Measurements from ENCODE around the gene LSM2. TPM values are rescaled to one million over a fixed set of nuclear protein-coding genes. Genes with fewer than 3 reads are reported as not detected.
"Not testable (repeated sequence)": the region's sequence is repeated elsewhere in the genome, so short reads cannot be mapped to it uniquely, and the experiment has no call there.

LSM2 gene
- total RNA-seq, 2 donors from 2014 or later, result 106 to 119 TPM

DNA sequence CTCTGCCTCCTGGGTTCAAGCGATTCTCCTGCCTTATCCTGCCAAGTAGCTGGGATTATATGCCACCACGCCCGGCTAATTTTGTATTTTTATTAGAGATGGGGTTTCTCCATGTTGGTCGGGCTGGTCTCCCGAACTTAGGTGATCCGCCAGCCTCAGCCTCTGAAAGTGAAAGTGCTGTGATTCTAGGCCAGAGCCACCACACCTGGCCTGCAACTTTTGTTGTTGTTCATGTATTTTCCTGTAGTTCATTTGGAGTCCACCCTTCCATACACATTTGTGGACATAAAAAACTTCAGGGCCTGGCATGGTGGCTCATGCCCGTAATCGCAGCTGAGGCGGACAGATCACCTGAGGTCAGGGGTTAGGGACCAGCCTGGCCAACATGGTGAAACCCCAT lies 35.3 kb upstream of the LSM2 start:
- no peaks in the 10 kb centered on the region for H3K27me3 Mint-ChIP-seq (ENCODE audit: insufficient read depth)
- Histone ChIP-seq H3K4me3 (ENCODE audit: low read length) (no peak overlapping the region), H3K4me1 (ENCODE audit: control insufficient read depth, insufficient read depth, low read length) (no peaks in the 10 kb centered on the region), H3K27me3 (ENCODE audit: control insufficient read depth, insufficient read depth, low read length, poor library complexity, severe bottlenecking) (no peaks in the 10 kb centered on the region), H3K27ac (ENCODE audit: low read depth, low read length) (no peak overlapping the region), H3K9ac (ENCODE audit: extremely low read depth, low read length, poor library complexity, severe bottlenecking) (no peak overlapping the region), H3K9me3 (ENCODE audit: control insufficient read depth, low read length) (no peaks in the 10 kb centered on the region), H3K36me3 (ENCODE audit: control insufficient read depth, insufficient read depth, low read length) (peaks cover 38% of the 10 kb centered on the region)
- 94 to 95% methylated on average over 5 to 9 of the region's 9 CpGs for WGBS, 2 experiments (ENCODE audit: insufficient coverage in 1 of 2, insufficient read length in 1 of 2)
- no peaks in the 10 kb centered on the region for H3K9me3 Mint-ChIP-seq
- H3K4me3 Mint-ChIP-seq, result no peak overlapping the region
- no peak for DNase-seq
- peaks cover 42% of the 10 kb centered on the region for H3K36me3 Mint-ChIP-seq (ENCODE audit: low read depth)
- H3K4me1 Mint-ChIP-seq, result peaks cover 8% of the 10 kb centered on the region
- TF ChIP-seq CTCF (conservative IDR thresholded peaks at IDR 0.05), result no peak
- no peak overlapping the region for H3K27ac Mint-ChIP-seq

DNA sequence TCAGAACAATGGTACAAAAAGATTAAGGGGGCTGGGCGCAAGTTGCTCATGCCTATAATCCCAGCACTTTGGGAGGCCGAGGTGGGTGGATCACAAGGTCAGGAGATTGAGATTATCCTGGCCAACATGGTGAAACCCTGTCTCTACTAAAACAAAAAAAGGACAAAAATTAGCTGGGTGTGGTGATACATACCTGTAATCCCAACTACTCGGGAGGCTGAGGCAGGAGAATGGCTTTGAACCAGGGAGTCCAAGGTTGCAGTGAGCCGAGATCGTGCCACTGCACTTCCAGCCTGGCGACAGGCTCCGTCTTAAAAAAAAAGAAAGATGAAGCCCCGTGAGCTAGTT lies 33.0 kb upstream of the LSM2 start:
- not testable (repeated sequence) for H3K27ac Mint-ChIP-seq, H3K4me3 Mint-ChIP-seq

GRCh38 chr6:31838968-31839367 lies 32.2 kb upstream of the LSM2 start:
- H3K27me3 Mint-ChIP-seq (ENCODE audit: insufficient read depth), result no peaks in the 10 kb centered on the region
- peak overlapping the region; percentile 96 for H3K4me3 ChIP-seq (ENCODE audit: low read length)
- no peaks in the 10 kb centered on the region for H3K4me1 ChIP-seq (ENCODE audit: control insufficient read depth, insufficient read depth, low read length)
- H3K36me3 Mint-ChIP-seq (ENCODE audit: low read depth), result peaks cover 62% of the 10 kb centered on the region
- peak overlapping the region; percentile 100 for H3K4me3 Mint-ChIP-seq
- no peak for DNase-seq
- H3K27me3 ChIP-seq (ENCODE audit: control insufficient read depth, insufficient read depth, low read length, poor library complexity, severe bottlenecking), result no peaks in the 10 kb centered on the region
- TF ChIP-seq CTCF (conservative IDR thresholded peaks at IDR 0.05), result no peak
- H3K36me3 ChIP-seq (ENCODE audit: control insufficient read depth, insufficient read depth, low read length), result peaks cover 51% of the 10 kb centered on the region
- WGBS, 2 experiments (ENCODE audit: insufficient coverage in 1 of 2, insufficient read length in 1 of 2), result 92 to 100% methylated on average over 1 to 3 of the region's 3 CpGs
- no peaks in the 10 kb centered on the region for H3K9me3 Mint-ChIP-seq
- H3K9me3 ChIP-seq (ENCODE audit: control insufficient read depth, low read length), result no peaks in the 10 kb centered on the region
- peaks cover 19% of the 10 kb centered on the region for H3K4me1 Mint-ChIP-seq
- H3K27ac ChIP-seq (ENCODE audit: low read depth, low read length), result no peak overlapping the region
- H3K27ac Mint-ChIP-seq, result no peak overlapping the region
- H3K9ac ChIP-seq (ENCODE audit: extremely low read depth, low read length, poor library complexity, severe bottlenecking), result no peak overlapping the region

More for the DNA sequence above, 33.0 kb upstream of the LSM2 start:
- H3K9ac ChIP-seq (ENCODE audit: extremely low read depth, low read length, poor library complexity, severe bottlenecking); H3K9me3 ChIP-seq (ENCODE audit: control insufficient read depth, low read length); H3K27me3 ChIP-seq (ENCODE audit: control insufficient read depth, insufficient read depth, low read length, poor library complexity, severe bottlenecking); DNase-seq; H3K27ac ChIP-seq (ENCODE audit: low read depth, low read length); H3K4me1 ChIP-seq (ENCODE audit: control insufficient read depth, insufficient read depth, low read length); H3K27me3 Mint-ChIP-seq (ENCODE audit: insufficient read depth); H3K9me3 Mint-ChIP-seq; H3K4me3 ChIP-seq (ENCODE audit: low read length): not testable (repeated sequence)
- Mint-ChIP-seq H3K36me3 (ENCODE audit: low read depth) (peaks cover 62% of the 10 kb centered on the region), H3K4me1 (peaks cover 19% of the 10 kb centered on the region)
- peaks cover 51% of the 10 kb centered on the region for H3K36me3 ChIP-seq (ENCODE audit: control insufficient read depth, insufficient read depth, low read length)
- 89 to 95% methylated on average over 6 to 8 of the region's 8 CpGs for WGBS, 2 experiments (ENCODE audit: insufficient coverage in 1 of 2, insufficient read length in 1 of 2)

- not testable (repeated sequence) for H3K9me3 Mint-ChIP-seq; H3K27ac ChIP-seq (ENCODE audit: low read depth, low read length); H3K4me1 ChIP-seq (ENCODE audit: control insufficient read depth, insufficient read depth, low read length); H3K9me3 ChIP-seq (ENCODE audit: control insufficient read depth, low read length); H3K27me3 Mint-ChIP-seq (ENCODE audit: insufficient read depth); DNase-seq; H3K27ac Mint-ChIP-seq; H3K27me3 ChIP-seq (ENCODE audit: control insufficient read depth, insufficient read depth, low read length, poor library complexity, severe bottlenecking)
- 91 to 94% methylated on average over 8 to 9 of the region's 9 CpGs for WGBS, 2 experiments (ENCODE audit: insufficient coverage in 1 of 2, insufficient read length in 1 of 2)
- Mint-ChIP-seq H3K4me3 (peak overlapping the region; percentile 100), H3K36me3 (ENCODE audit: low read depth) (peaks cover 62% of the 10 kb centered on the region), H3K4me1 (peaks cover 19% of the 10 kb centered on the region)
- Histone ChIP-seq H3K36me3 (ENCODE audit: control insufficient read depth, insufficient read depth, low read length) (peaks cover 51% of the 10 kb centered on the region), H3K4me3 (ENCODE audit: low read length) (peak overlapping the region; percentile 96), H3K9ac (ENCODE audit: extremely low read depth, low read length, poor library complexity, severe bottlenecking) (peak overlapping the region; percentile 90)
Measured at GRCh38 chr6:31838114-31838553, 31.4 kb upstream of the LSM2 start.

All from endodermal cell (in vitro differentiated cells).